ENCODE measurements around the gene OR10G3.

Gene OR10G3

GRCh38 chr14:21535545-21536417, 44.1 kb downstream of the OR10G3 start:
- DNase-seq (ENCODE audit: low read depth in 2 of 2), result no peak

- DNase-seq (ENCODE audit: low read depth in 2 of 2), result no peak
Observed at GRCh38 chr14:21534576-21534975, 45.3 kb downstream of the OR10G3 start.

- no peak for DNase-seq (ENCODE audit: low read depth in 2 of 2)
Observed at GRCh38 chr14:21533294-21533693, 46.6 kb downstream of the OR10G3 start.

GRCh38 chr14:21529515-21529914, 50.4 kb downstream of the OR10G3 start:
- DNase-seq (ENCODE audit: low read depth in 2 of 2), result no peak

- DNase-seq (ENCODE audit: low read depth in 2 of 2), result no peak
Observed at GRCh38 chr14:21528381-21529348, 51.2 kb downstream of the OR10G3 start.

- DNase-seq (ENCODE audit: low read depth in 2 of 2), result no peak
Observed at GRCh38 chr14:21527318-21527679, 52.6 kb downstream of the OR10G3 start.

- no peak for DNase-seq (ENCODE audit: low read depth in 2 of 2)
Observed at GRCh38 chr14:21526672-21527317, 53.1 kb downstream of the OR10G3 start.

- DNase-seq (ENCODE audit: low read depth in 2 of 2), result peak; percentile 37 to 50
Observed at GRCh38 chr14:21525962-21526671, 53.8 kb downstream of the OR10G3 start, which contains the start of gene SALL2. TSS of gene SALL2 (minus strand) at chr14:21526346. CDS start at chr14:21526127, 219 bp downstream.

- no peak for DNase-seq (ENCODE audit: low read depth in 2 of 2)
Observed at GRCh38 chr14:21525571-21525961, 54.3 kb downstream of the OR10G3 start.

- no peak for DNase-seq (ENCODE audit: low read depth in 2 of 2)
Observed at GRCh38 chr14:21524575-21525490, 55.0 kb downstream of the OR10G3 start.

- DNase-seq (ENCODE audit: low read depth in 2 of 2), result no peak
Observed at GRCh38 chr14:21523203-21523602, 56.7 kb downstream of the OR10G3 start.

GRCh38 chr14:21521501-21521900, 58.4 kb downstream of the OR10G3 start:
- DNase-seq (ENCODE audit: low read depth in 2 of 2), result no peak

GRCh38 chr14:21520767-21521166, 59.1 kb downstream of the OR10G3 start:
- no peak for DNase-seq (ENCODE audit: low read depth in 2 of 2)

GRCh38 chr14:21518725-21519124, 61.2 kb downstream of the OR10G3 start:
- DNase-seq (ENCODE audit: low read depth in 2 of 2), result no peak

All from activated CD8-positive, alpha-beta memory T cell treated with anti-CD3 and anti-CD28 coated beads for 4 hours (primary cell).